ENCODE data around the gene LDB3.

The LDB3 gene

DNA sequence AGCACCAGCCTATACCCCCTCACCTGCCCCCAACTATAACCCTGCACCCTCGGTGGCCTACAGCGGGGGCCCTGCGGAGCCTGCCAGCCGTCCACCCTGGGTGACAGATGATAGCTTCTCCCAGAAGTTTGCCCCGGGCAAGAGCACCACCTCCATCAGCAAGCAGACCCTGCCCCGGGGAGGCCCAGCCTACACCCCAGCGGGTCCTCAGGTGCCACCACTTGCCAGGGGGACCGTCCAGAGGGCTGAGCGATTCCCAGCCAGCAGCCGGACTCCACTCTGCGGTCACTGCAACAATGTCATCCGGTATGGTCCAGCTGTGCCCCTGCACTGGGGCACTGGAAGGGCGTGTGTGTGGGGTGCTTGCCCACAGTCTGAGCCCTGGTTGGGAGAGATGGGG, 48.2 kb downstream of the LDB3 start:
- TF ChIP-seq ZFP30 (CRISPR knock-in tag; IDR thresholded peaks at IDR 0.05), result no peak
- no peak for TF ChIP-seq ZNF565 (CRISPR knock-in tag; conservative IDR thresholded peaks at IDR 0.05; ENCODE audit: low read depth)
- ATAC-seq, result no peak

DNA sequence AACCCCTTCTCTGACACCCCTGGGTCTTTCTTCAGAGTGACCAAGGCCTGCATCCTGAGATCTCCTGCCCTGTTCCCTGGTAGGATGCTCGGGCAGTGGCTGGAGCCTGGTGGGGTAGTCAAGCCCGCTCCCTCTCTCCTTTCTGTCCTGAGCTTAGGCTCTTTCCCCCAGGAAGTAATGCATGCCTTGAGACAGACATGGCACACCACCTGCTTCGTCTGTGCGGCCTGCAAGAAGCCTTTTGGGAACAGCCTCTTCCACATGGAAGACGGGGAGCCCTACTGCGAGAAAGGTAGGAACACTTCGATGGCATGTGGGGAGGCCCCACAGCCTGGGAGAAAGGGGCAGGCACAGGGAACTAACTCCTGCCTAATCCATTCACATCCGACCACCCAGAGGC, 50.2 kb downstream of the LDB3 start:
- ATAC-seq, result no peak
- TF ChIP-seq OSR1 (CRISPR knock-in tag; IDR thresholded peaks at IDR 0.05), result no peak
- TF ChIP-seq ZFP3 (CRISPR knock-in tag; IDR thresholded peaks at IDR 0.05), result no peak
- TF ChIP-seq, protein P1, sequence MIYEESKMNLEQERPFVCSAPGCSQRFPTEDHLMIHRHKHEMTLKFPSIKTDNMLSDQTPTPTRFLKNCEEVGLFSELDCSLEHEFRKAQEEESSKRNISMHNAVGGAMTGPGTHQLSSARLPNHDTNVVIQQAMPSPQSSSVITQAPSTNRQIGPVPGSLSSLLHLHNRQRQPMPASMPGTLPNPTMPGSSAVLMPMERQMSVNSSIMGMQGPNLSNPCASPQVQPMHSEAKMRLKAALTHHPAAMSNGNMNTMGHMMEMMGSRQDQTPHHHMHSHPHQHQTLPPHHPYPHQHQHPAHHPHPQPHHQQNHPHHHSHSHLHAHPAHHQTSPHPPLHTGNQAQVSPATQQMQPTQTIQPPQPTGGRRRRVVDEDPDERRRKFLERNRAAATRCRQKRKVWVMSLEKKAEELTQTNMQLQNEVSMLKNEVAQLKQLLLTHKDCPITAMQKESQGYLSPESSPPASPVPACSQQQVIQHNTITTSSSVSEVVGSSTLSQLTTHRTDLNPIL (CRISPR knock-in tag; IDR thresholded peaks at IDR 0.05; ENCODE audit: low read depth), result no peak
- TF ChIP-seq ESRRG (CRISPR knock-in tag; IDR thresholded peaks at IDR 0.05), result no peak
- TF ChIP-seq ZC3H10 (CRISPR knock-in tag; IDR thresholded peaks at IDR 0.05), result no peak
- no peak for TF ChIP-seq TSHZ2 (CRISPR knock-in tag; IDR thresholded peaks at IDR 0.05)
- no peak for TF ChIP-seq SNAI2 (CRISPR knock-in tag; IDR thresholded peaks at IDR 0.05)
- TF ChIP-seq PATZ1 (CRISPR knock-in tag; IDR thresholded peaks at IDR 0.05; ENCODE audit: borderline replicate concordance), result no peak
- TF ChIP-seq BACH2 (CRISPR knock-in tag; IDR thresholded peaks at IDR 0.05; ENCODE audit: borderline replicate concordance), result no peak
- no peak for TF ChIP-seq ZNF8 (CRISPR knock-in tag; IDR thresholded peaks at IDR 0.05)
- no peak for TF ChIP-seq CSDC2 (CRISPR knock-in tag; IDR thresholded peaks at IDR 0.05)
- no peak for TF ChIP-seq ISL1 (CRISPR knock-in tag; IDR thresholded peaks at IDR 0.05)
- TF ChIP-seq RARB (CRISPR knock-in tag; IDR thresholded peaks at IDR 0.05), result no peak
- no peak for TF ChIP-seq ZNF70 (CRISPR knock-in tag; IDR thresholded peaks at IDR 0.05)
- TF ChIP-seq GLIS3 (CRISPR knock-in tag; IDR thresholded peaks at IDR 0.05), result no peak
- no peak for TF ChIP-seq TOX (CRISPR knock-in tag; IDR thresholded peaks at IDR 0.05; ENCODE audit: borderline replicate concordance)
- TF ChIP-seq ARNTL (CRISPR knock-in tag; IDR thresholded peaks at IDR 0.05; ENCODE audit: borderline replicate concordance, low read depth), result no peak
- no peak for TF ChIP-seq TCF4 (CRISPR knock-in tag; IDR thresholded peaks at IDR 0.05; ENCODE audit: borderline replicate concordance)
- TF ChIP-seq ZNF565 (CRISPR knock-in tag; conservative IDR thresholded peaks at IDR 0.05; ENCODE audit: low read depth), result no peak

DNA sequence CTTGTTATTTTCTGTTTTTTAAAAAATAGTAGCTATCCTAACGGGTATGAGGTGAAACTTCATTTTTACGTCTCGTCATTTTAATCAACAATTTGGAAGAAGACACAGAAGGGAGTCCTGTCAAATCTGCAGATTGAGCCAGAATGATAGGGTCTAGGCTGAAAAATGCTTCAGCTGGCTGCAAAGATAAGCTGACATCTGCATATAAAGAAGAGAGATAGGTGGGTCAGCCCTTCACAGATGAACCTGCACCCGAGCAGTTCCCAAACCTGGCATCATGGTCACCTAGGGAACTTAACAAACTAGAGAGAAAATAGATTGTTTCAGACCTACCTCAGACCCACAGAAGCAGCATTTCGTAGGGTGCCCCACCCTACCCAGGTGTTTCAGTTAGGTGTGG, 52.9 kb downstream of the LDB3 start:
- no peak for ATAC-seq
- TF ChIP-seq ZFP30 (CRISPR knock-in tag; IDR thresholded peaks at IDR 0.05) (no peak), ESRRG (CRISPR knock-in tag; IDR thresholded peaks at IDR 0.05) (no peak), CSDC2 (CRISPR knock-in tag; IDR thresholded peaks at IDR 0.05) (no peak), TOX (CRISPR knock-in tag; IDR thresholded peaks at IDR 0.05; ENCODE audit: borderline replicate concordance) (no peak), OSR1 (CRISPR knock-in tag; IDR thresholded peaks at IDR 0.05) (no peak), ZC3H10 (CRISPR knock-in tag; IDR thresholded peaks at IDR 0.05) (no peak), TSHZ2 (CRISPR knock-in tag; IDR thresholded peaks at IDR 0.05) (no peak), CSRNP3 (CRISPR knock-in tag; IDR thresholded peaks at IDR 0.05) (no peak), PPARA (CRISPR knock-in tag; IDR thresholded peaks at IDR 0.05; ENCODE audit: borderline replicate concordance) (no peak), ZNF8 (CRISPR knock-in tag; IDR thresholded peaks at IDR 0.05) (no peak), RARB (CRISPR knock-in tag; IDR thresholded peaks at IDR 0.05) (no peak)
- TF ChIP-seq, protein P1 (CRISPR knock-in tag; IDR thresholded peaks at IDR 0.05; ENCODE audit: low read depth), result no peak
- TF ChIP-seq, protein P2, sequence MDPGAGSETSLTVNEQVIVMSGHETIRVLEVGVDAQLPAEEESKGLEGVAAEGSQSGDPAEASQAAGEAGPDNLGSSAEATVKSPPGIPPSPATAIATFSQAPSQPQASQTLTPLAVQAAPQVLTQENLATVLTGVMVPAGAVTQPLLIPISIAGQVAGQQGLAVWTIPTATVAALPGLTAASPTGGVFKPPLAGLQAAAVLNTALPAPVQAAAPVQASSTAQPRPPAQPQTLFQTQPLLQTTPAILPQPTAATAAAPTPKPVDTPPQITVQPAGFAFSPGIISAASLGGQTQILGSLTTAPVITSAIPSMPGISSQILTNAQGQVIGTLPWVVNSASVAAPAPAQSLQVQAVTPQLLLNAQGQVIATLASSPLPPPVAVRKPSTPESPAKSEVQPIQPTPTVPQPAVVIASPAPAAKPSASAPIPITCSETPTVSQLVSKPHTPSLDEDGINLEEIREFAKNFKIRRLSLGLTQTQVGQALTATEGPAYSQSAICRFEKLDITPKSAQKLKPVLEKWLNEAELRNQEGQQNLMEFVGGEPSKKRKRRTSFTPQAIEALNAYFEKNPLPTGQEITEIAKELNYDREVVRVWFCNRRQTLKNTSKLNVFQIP (CRISPR knock-in tag; IDR thresholded peaks at IDR 0.05; ENCODE audit: borderline replicate concordance, low read depth), result no peak
